Ovary (tissue), 9 donors: ENCODE results near the gene TNS4. TPM values are rescaled to one million over a fixed set of nuclear protein-coding genes. Genes with fewer than 3 reads are reported as not detected.

Source experiments
- DNase-seq, 5 donors: peaks; one replicate each; pipeline ENCODE4 v3.0.0-alpha.2; 2019 to 2020
- H3K27ac ChIP-seq, 2 donors: fragments of 200-600 bp; one replicate each; pipeline versions ENCODE4 v1.5.1 to v1.8.0; 2019 to 2022
- H3K27me3 ChIP-seq: fragments of 200-600 bp; one replicate; pipeline ENCODE4 v1.8.0; 2022
- H3K36me3 ChIP-seq: fragments of 200-600 bp; sonication (generic); one replicate; pipeline ENCODE4 v1.5.1; 2019
- H3K4me1 ChIP-seq: one replicate; pipeline ENCODE4 v1.8.1; 2013; ENCODE audit warnings: mild to moderate bottlenecking, moderate library complexity; ENCODE audit not compliant: insufficient read depth
- H3K4me3 ChIP-seq: fragments of 200-600 bp; sonication (generic); one replicate; pipeline ENCODE4 v1.5.1; 2017
- H3K9me3 ChIP-seq, 2 donors: fragments of 200-600 bp in 1 of 2; sonication (generic) in 1 of 2; one replicate each; pipeline versions ENCODE4 v1.5.1 to v1.8.1; 2013 to 2019; ENCODE audit warnings: mild to moderate bottlenecking in 1 of 2, moderate library complexity in 1 of 2
- CTCF ChIP-seq, 3 donors: fragments of 450-650 bp in 2 of 3; fragments of 200-600 bp in 1 of 3; IDR thresholded peaks; one replicate each; pipeline versions ENCODE4 v1.5.1 to v1.8.0; 2016 to 2022; ENCODE audit warnings: antibody characterized with exemption in 3 of 3, mild to moderate bottlenecking in 1 of 3
- EP300 ChIP-seq: sonication (generic); formaldehyde crosslinking; IDR thresholded peaks from one replicate; pipeline ENCODE4 v1.6.1; 2017; ENCODE audit warnings: antibody characterized with exemption
- POLR2A ChIP-seq: fragments of 450-650 bp; IDR thresholded peaks from one replicate; pipeline ENCODE4 v1.6.1; 2017; ENCODE audit warnings: antibody characterized with exemption, mild to moderate bottlenecking, moderate library complexity
- WGBS, 3 donors: extraction: QIAGEN DNeasy Blood & Tissue Kit in 1 of 3; methylation state at CpG; one replicate each; pipeline versions ENCODE4 v1.1.5 to v1.1.7; 2013 to 2017; 5-methylcytosine and 5-hydroxymethylcytosine counted together
- intact Hi-C, 4 donors: fragments of 100-400 bp; cut with DNase I; formaldehyde crosslinking; loops; one replicate each; pipeline versions ENCODE4 v1.11.0 to v1.15.1; 2022 to 2023
- polyA plus RNA-seq, 2 donors: library from polyadenylated mRNA; stranded (reverse); fragments of 200-250 nt in 1 of 2; fragments of 350-450 nt in 1 of 2; fragmentation: Illumina TruSeq in 1 of 2; extraction: RNeasy Lipid Tissue Mini Kit (QIAGEN cat#74804) in 1 of 2; gene quantifications; one replicate each; pipeline ENCODE4 v1.2.3, GENCODE V29; 2013 to 2014
- total RNA-seq, 7 donors: library from RNA; depleted of rRNA in 2 of 7; stranded (reverse); fragments of >200 nt in 2 of 7; fragmentation: NEBNext Ultra II Directional in 3 of 7; extraction: Animal tissue kit (Norgen Biotek cat#: 25700) in 3 of 7; gene quantifications; one replicate each; pipeline versions ENCODE4 v1.1.0 to v1.2.4, GENCODE V29; 2016 to 2023
- donor health status: DM: no; HTN: no; CAD: no; lungs with moderate emphysema.
- donor health status: DM: no; HTN: no; CAD: no.
- donor health status: Bipolar disorder and iron deficiency.
- donor health status: DM: yes; HTN: yes; CAD: no.
- donor health status: DM: no; HTN: no; CAD: no.
- donor health status: DM: yes; HTN: yes; CAD: no.

Gene TNS4
- total and polyA plus RNA-seq, 9 donors = 0.13 to 6.2 (median 0.54) TPM; not detected in 5

DNA sequence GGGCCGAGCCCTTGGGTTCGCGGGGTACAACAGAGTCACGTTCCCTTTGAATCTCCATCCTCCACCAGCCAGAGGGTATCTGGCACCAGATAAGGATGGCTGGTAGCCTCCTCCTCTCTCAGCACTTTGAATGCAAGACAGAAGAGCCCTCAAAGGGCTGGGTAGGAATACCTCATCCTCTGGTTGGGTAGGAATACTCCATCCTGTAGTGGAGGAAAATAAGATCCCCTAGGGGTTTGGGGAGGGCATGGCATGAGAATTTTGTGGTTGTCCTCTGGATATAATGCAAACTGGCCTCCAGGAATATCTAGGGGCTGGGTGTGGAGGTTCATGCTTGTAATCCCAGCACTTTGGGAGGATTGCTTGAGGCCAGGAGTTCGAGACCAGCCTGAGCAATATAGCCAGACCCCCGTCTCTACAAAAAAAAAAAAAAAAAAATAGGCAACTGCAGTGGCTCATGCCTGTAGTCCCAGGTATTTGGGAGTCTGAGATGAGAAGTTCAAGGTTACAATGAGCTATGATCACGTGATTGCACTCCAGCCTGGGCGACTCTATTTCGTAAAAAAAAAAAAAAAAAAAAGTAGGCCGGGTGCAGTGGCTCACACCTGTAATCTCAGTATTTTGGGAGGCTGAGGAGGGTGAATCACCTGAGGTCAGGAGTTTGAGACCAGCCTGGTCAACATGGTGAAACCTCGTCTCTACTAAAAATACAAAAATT lies 55.5 kb downstream of the TNS4 start:
- no peak for DNase-seq
- peak overlapping the region; percentile 74 for H3K4me3 ChIP-seq
- H3K27me3 ChIP-seq = no peaks in the 10 kb centered on the region
- intact Hi-C loops = loop anchor here in 2 of 4 donors (2.0 to 5.0 kb wide), 2 partner anchors 111 to 113 kb away; no protein-coding TSS in a partner anchor
- H3K9me3 ChIP-seq = no peaks in the 10 kb centered on the region
- H3K27ac ChIP-seq = peak overlapping the region; percentile 74 to 89
- no peaks in the 10 kb centered on the region for H3K36me3 ChIP-seq
- TF ChIP-seq EP300 (no peak), CTCF (IDR thresholded peaks at IDR 0.05) (peak in 1 of 3 donors; percentile 33), POLR2A (no peak)
- peaks cover 36% of the 10 kb centered on the region for H3K4me1 ChIP-seq
- 8 to 14% (median 9%) methylated on average over 11 of the region's 11 CpGs for WGBS, 3 donors

- Histone ChIP-seq H3K4me3 (peak overlapping the region; percentile 74), H3K36me3 (no peaks in the 10 kb centered on the region), H3K27ac (peak overlapping the region; percentile 89 to 98), H3K4me1 (peaks cover 27% of the 10 kb centered on the region), H3K9me3 (no peaks in the 10 kb centered on the region), H3K27me3 (no peaks in the 10 kb centered on the region)
- intact Hi-C loops = loop anchor here (2.0 to 5.0 kb wide), 7 partner anchors 33 to 115 kb away; no protein-coding TSS in a partner anchor
- 0 to 1% (median 1%) methylated on average over 15 of the region's 15 CpGs for WGBS, 3 donors
- no peak for TF ChIP-seq POLR2A
- no peak for TF ChIP-seq CTCF (IDR thresholded peaks at IDR 0.05)
- peak in 4 of 5 donors; percentile 28 to 65 (median 56) for DNase-seq
Observed at GRCh38 chr17:40443988-40444899, 57.2 kb downstream of the TNS4 start.

DNA sequence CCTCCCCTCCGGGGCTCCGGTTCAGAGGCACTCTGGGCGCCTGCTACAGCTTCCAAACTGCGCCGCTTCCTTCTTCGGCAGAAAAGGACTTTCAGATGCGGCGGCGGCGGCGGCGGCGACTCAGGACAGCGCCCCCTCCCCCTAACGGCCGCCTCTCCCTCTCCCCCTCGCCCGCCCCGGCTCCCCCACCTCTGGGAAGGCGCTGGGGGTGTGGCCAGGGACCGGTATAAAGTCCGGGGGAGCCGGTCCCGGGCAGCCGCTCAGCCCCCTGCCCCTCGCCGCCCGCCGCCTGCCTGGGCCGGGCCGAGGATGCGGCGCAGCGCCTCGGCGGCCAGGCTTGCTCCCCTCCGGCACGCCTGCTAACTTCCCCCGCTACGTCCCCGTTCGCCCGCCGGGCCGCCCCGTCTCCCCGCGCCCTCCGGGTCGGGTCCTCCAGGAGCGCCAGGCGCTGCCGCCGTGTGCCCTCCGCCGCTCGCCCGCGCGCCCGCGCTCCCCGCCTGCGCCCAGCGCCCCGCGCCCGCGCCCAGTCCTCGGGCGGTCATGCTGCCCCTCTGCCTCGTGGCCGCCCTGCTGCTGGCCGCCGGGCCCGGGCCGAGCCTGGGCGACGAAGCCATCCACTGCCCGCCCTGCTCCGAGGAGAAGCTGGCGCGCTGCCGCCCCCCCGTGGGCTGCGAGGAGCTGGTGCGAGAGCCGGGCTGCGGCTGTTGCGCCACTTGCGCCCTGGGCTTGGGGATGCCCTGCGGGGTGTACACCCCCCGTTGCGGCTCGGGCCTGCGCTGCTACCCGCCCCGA lies 58.0 kb downstream of the TNS4 start, which contains the start of gene IGFBP4:
IGFBP4 (plus strand) TSS at position 255 of the 792 bp plus-strand sequence; CDS start at position 541, 286 bp downstream.
- WGBS, 3 donors = 0 to 1% (median 1%) methylated on average over 16 to 98 of the region's 98 CpGs
- Histone ChIP-seq H3K9me3 (no peaks in the 10 kb centered on the region), H3K36me3 (no peaks in the 10 kb centered on the region), H3K27ac (peak within 1 kb of the TSS; percentile 89 to 98), H3K4me1 (peaks cover 20% of the 10 kb centered on the region), H3K27me3 (no peaks in the 10 kb centered on the region), H3K4me3 (peak within 1 kb of the TSS; percentile 74)
- intact Hi-C loops = loop anchor here (2.0 to 5.0 kb wide), 6 partner anchors 33 to 114 kb away; no protein-coding TSS in a partner anchor
- DNase-seq = peak; percentile 91 to 95 (median 92)
- TF ChIP-seq EP300 (no peak), CTCF (IDR thresholded peaks at IDR 0.05) (peak in 1 of 3 donors; percentile 47), POLR2A (peak; percentile 96)
